HG03060 (cell line): Measurements from ENCODE around the gene ABLIM2.
"Not testable (repeated sequence)": the region's sequence is repeated elsewhere in the genome, so short reads cannot be mapped to it uniquely, and the experiment has no call there.

Source experiments
- ATAC-seq: cut with Tn5 transposase; IDR thresholded peaks from one replicate; pipeline ENCODE4 v1.9.1; 2021; ENCODE audit warnings: low read depth, moderate number of reproducible peaks; ENCODE audit not compliant: unreplicated experiment

Gene ABLIM2

DNA sequence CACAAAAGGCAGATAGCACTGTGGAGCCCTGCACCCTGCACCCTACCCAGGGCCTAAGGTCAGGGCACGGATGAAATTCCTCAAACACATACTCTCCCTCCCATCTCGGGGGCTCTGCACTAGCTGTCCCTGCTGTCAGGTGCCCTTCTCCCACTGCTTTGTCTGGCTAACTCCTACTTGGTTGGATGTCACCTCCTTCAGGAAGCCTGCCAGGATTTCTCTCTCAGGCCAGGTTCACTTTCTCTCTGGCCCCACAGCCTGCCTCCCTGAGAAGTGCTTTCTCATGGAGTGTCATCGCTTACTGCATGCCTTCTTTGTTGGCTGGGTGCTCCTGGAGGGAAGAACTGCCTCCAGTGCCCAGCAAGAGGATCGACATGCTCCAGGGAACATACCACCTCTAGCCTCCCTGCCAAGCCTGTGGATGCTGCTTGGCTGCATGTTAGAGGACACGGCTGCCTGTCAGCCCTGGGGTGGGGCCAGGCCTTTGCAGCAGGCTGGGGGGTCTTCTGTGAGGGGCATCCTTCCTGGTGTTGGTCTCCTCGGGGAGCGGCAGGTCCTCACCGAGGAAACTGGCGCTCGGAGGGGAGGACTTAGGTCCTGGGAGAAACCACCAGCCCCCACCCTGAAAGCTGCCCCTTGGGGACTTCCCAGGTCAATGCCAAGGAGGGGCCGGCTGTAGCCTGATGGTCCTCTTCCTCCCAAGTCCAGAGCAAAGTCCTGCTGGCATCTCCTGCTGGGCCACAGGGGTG is 15.0 kb downstream of the ABLIM2 start:
- ATAC-seq = no peak

DNA sequence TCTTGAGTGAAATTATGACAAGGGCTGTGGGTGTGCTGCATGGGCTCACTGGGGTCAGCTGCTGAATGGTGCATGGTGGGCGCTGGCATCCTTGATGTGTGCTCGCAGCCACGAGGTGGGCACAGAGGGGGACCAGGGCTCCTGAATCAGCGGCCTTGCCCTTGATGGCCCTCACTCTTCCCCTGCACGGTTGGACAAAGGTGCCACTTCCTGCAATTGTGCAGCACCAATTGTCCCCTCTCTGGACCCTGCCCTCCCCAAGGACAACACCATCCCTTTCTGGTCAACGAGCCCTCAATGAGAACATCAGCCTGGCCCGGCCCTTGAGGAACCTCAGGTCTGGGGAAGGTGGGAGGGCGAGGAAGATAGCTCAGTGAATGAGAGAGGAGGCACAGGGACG is 16.1 kb downstream of the ABLIM2 start:
- no peak for ATAC-seq

DNA sequence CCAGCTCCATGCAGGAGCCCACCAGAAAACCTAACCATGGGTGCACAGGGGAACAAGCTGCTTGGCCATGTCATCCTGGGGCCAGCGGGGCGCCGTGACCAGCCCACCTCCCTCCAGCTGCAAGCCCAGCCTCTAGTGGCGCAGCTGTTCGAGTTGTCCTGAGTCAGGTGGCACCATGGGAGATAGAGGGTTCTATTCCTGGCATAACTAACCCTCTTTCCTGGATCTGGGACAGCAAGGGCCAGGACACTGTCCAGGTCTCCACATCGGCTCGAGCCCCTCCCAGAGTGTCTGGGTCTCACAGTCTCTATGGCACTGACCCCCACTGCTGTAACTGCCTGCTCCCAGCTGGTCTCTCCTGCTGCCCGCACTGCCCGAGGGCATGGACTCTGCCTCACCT is 16.7 kb downstream of the ABLIM2 start:
- no peak for ATAC-seq

DNA sequence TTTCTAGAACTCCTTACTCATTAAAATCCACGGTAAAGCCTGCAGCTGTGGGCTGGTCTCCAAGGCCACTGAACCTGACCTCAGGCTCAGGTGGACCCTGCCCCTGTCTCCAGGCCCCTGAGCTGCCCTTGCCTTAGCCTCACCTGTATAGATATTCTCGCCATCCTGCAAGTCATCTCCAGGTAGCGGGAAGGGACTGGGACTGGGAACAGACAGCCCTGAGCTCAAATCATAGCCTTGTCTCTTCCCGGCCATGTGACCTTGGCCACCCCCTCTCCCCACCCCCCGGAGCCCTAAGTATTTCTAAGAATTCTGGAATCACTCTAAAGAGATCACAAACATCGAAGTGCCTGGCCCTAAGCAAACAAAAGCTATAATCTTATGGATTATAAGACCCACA is 17.7 kb downstream of the ABLIM2 start:
- ATAC-seq = no peak

DNA sequence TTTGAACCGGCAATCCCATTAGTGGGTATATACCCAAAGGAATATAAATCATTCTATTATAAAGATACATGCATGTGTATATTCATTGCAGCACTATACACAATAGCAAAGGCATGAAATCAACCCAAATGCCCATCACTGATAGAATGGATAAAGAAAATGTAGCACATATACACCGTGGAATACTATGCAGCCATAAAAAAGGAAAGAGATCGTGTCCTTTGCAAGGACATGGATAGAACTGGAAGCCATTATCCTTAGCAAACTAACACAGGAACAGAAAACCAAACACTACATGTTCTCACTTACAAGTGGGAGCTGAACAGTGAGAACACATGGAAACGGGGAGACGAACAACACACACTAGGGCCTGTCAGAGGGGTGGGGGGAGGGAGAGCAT is 18.9 kb downstream of the ABLIM2 start:
- not testable (repeated sequence) for ATAC-seq

DNA sequence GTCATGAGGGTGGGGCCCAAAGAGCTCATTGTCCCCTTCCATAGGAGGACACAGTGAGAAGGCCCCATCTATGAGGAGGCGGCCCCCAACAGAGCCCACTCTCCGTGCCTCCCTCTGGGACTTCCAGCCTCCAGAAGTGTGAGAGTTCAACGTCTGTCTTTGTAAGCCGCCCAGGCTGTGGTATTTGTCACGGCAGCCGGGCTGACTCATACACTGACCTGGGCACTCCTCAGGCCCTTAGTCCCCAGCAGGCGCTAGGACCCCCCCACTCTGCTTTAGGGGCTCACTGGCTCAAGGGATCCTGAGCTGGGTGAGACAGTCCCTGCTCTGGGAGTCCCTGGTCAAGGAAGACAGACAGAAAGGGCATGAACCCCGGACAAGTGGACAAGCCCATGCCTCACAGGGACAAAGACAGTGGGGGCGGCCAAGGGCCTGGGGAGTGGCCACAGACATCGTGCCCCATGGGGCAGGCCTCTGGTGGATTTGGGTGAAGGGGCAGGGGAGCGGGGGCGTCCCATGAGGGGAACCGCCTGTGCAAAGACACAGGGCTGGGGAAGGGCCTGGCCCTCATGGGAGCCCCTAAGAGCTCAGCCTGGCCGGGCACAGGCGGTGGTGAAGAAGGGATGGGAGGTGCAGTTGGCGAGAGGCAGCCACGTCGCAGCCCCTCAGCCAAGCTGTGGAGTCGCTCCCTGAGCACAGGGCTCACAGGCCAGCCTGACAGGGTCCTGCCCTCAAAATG is 21.5 kb downstream of the ABLIM2 start:
- no peak for ATAC-seq

DNA sequence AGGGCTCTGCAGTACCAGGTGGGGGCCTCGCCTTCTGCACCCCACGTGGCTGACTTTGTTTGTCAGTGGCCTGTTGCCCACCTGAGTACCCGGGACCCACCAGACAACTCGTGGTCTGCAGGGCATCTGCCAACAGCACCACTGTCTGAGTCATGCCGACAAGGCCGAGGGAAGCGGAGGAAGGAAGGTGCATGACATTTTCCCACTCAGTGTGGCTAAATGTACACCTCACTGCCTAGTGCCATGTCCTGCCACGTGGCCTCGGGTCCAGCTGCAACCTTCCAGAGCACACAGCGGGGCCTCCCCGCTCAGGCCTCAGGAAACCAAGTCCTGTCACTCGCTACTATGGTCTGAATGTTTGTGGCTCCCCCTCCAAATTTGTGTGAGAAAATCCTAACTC is 22.1 kb downstream of the ABLIM2 start:
- no peak for ATAC-seq

DNA sequence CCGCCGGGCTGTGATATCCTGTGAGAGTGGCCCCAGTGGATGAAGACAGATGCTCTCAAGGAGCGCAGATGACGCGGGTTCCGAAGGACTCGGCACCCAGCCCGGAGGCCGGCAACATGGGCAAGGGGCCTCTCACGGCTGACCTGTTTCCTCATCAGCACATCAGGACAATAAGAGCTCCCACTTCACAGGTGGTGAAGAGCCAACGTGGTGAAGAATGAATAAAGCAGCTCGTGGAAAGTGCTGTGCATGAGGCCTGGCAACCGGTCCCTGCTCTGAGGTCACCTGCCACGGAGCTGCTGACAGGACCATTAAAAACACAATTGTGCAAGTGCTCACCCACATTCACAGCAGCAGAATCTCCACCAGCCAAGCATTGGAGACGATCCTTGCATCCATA is 22.9 kb downstream of the ABLIM2 start:
- ATAC-seq = no peak

DNA sequence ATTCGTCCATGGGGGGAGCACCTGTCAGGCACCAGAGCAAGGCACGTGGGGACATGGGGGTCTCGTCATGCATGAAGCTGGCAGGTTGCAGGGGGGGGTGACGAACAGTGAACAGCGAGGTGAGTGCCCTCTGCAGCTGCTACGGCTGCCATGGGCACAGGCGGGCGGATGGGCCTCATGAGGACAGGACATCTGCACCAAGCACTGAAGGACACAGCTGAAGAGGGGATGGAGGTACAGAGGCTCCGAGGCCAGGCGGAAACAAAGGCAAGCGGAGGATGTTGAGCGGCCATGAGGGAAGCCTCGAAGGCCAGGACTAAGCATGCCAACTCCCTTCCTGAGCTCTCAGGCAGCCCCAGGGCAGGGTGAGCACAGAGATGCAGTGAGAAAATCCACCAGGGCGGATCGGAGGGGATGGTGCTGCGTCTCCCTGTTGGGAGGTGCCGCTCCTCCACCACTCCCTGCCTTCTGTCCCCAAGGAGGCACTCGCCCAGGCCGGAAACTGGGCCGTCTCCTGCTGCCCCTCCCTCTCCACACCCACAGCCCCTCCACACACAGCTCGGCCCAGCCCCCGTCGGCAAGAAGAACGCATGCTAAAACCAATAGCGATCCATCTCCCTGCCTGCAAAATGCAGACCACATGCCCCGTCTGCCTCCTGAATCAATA is 24.6 kb downstream of the ABLIM2 start:
- no peak for ATAC-seq

DNA sequence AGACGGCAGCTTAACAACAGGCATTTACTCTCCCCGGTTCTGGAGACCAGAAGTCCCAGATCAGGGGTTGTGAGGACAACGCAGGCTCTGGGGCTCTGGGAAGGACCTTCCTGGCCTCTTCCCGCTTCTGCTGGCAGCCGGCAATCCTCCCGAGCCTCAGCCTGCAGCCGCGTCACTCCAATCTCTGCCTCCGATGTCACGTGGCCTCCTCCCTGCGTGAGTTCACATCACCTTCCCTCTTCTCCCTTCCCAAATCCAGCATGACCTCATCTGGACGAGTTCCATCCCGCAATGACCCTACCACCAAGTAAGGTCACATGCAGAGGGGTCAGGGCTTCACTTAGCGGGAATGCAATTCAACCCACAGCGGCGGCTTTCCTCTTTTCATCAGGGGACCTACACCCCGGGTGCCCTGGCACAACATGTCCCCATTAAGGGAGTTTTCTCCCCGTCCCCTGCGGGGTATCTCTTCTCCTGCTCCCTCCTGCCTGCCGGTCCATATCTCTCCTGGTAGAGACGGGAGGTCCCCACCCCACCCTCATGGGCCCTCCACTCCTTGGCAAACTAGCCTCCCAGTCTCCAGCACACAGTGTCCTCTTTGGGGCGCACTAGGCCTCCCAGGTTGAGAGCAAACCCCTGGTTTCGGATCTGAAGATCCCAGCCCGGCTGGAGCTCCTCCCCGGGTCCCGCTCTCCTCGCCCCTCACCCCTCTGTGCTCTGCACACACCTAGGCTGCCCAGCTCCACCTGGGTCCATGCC is 25.5 kb downstream of the ABLIM2 start:
- no peak for ATAC-seq

DNA sequence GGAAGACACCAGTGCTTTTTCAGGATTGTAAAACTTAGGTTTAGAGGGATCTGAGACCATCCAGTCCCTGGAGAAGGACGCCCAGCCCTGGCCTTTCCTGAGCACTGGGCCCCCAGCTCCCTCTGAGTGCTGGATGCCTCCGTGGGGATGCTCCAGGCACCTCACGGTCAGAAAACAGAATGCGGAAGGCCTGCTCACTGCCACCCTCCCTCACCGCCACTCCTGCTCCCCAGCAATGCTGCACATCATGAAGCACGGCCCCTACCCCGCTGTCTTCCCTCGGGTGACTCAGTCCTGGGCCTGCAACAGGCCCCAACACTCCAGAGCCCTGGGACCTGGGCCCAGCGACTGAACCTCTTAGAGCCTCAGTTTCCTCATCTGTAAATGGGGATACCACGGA is 26.2 kb downstream of the ABLIM2 start:
- ATAC-seq = no peak

DNA sequence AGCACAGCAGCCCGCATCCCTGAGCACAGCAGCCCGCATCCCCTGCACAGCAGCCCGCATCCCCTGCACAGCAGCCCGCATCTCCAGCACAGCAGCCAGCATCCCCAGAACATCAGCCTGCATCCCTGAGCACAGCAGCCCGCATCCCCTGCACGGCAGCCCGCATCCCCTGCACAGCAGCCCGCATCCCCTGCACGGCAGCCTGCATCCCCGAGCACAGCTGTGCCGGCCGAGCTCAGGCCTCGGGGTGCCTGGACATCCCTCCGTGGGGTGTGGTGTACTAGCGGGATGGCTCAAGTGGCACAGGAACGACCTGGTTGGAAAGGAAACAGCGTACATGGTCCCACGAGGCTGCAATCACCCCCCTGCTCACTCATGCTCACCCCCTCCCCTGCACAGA is 26.8 kb downstream of the ABLIM2 start:
- no peak for ATAC-seq

DNA sequence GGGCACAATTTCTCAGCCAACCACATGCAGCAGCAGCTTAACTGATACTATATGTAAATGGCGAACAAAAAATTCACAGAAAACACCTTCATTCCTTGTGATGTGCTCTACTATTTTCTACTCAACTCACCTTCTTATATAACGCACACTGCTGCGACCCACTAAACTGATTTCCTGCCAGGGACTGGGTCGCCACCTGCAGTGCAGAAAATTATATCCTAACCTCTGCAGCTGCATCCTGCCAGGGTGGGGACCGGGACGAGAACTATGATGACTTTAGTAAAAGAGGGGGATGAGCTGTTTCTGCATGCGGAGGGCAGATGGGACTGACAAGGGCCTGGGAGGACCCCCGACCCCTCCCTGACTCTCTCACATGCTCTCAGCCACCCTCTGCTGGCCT is 27.4 kb downstream of the ABLIM2 start:
- no peak for ATAC-seq

DNA sequence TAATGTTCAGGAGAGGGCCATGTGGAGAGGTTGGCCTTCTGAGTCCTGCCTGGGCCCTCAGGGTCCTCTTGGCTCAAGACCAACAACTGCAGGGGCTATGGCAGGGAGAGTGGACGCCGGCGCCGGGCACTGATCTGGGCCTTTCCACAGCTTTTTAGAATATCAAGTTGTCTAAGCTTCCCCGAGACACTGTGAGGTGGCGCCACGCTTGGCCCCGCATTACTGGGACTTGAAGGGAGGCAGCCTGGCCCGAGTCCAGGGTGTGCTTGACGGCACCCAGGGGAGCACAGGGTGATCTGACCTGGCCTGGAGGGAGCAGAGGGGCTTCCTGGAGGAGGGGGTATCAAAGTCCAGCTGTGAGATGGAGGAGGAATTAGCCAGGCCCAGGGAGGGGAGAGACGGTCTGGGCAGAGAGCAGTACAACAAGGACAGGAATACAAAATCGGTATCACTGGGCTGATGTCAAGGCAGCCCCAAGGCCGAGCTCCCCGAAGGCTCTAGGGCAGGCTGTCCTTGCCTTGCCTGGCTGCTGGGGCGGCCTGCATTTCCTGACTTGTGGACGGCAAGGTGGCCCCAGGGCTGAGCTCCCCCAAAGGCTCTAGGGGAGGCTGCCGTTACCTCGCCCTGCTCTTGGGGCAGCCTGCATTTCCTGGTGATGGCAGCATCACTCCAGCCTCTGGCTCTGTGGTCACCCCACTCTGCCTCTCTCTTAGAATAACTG is 28.1 kb downstream of the ABLIM2 start:
- ATAC-seq = no peak

DNA sequence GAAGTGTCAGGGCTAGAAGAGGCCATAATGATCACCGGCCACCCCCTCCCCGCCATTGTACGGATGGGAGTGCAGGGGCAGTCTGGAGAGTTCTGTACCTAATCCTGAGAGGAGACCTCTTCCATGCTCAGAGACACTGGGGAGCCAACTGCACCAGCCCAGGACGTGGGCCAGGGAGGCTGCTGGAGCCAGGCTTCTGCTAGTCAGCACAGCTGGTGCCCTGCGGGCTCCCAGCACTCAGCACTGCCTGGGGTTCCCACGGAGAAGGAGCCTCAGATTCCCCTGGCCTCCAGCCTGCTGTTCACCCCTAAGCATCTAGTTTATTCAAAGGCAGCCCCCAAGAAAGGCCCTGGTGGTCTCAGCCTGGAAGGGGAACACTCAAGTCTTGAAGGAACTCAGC is 28.8 kb downstream of the ABLIM2 start:
- no peak for ATAC-seq

DNA sequence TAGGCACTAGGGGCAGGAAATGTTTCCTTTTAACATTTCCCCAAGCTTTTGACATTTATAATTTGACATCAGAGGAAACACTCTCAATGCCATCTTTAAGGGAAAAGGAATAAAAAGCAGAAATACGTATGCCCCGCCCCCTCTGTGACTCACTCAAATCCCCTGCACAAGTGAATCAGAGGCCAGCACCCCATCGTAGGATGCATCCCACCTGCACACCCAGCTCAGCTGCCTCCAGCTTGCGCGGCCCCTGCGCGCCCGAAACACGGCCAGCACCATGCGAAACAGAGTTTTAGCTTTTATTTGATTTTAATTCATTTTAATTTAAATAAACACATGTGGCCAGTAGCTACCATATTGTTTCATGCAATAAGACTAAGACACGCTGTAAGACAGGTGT is 29.5 kb downstream of the ABLIM2 start:
- no peak for ATAC-seq

DNA sequence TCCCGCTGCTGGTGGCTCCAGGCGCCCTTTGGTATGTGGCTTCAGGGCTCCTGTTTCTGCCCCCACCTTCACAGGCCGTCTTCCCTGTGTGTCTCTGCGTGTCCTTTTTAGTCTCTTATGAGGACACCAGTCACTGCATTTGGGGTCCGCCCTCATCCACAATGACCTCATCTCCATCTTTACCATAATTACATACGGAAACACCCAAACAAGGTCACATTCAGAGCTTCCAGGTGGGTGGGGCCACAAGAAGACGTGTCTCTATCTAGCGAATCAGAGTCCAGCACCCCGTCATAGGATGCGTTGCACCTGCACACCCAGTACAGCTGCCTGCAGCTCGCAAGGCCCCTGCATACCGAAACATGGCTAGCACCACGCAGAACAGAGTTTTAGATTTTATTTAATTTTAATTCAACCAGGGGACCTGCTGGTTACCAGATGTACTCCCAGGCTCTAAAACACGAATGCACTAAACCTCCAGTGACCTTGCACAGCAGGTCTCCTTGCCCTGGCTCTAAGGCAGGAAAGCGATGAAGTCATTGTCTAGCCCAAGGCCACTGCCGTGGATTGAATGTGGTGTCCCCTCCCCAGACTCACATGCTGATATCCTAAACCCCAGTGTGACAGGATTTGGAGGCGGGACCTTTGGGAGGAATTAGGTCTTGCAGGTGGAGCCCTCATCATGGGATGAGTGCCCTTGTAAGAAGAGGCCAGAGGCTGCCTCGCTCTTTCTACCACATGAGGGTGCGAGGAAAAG is 30.3 kb downstream of the ABLIM2 start:
- ATAC-seq = no peak

DNA sequence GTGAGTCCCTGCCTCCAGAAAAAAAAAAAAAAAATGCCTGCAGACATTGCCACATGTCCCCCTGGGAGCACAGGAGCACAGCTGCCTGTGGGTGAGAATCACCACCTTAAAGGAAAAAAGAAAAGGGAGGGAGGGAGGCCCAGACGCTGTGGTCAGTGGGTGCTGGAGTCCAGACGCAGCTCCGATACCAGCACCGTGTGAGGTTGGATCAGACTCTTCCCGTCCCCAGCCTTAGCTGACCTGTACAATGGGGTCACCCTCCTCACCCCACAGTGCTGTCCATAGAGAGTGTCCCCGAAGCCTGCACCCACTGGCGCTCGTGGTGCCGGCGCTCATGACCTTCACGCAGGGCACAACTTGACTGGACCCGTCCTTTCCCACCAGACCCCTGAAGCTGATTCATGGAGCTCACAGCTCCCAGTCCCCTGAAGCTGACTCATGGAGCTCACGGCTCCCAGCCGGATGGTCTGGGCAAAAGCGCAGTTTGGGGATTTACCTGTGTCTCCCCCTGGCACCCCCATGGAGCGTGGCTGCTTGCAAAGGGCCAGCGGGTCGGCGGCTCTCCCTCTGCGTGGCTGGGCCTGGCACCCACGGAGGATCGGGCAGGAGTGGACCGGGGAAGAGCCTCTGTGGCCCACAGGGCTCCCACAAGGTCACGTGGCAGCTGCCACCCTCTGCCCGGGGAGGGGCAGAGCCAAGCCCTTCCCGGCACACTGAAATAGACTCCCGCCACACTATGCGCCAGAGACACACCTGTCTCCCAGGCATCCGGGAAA is 31.4 kb downstream of the ABLIM2 start:
- ATAC-seq = no peak

DNA sequence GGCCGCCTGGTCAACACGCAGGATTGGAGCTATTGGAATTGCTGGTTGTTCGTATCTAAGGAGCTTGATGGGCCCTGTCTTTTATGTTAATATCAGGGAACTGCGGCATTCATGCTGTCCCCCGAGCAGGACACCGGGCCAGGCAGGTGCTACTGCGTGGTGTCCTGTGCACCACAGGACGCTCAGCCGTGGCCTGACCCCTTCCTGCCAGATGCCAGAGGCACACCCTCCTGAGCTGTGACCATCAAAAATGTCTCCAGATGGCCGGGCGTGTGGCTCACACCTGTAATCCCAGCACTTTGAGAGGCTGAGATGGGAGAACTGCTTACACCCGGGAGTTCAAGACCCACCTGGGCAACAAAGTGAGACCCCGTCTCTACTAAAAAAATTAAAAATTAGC is 32.1 kb downstream of the ABLIM2 start:
- ATAC-seq = no peak
